H9 (cell line): Measurements from ENCODE around the gene TMEM163. TPM values are rescaled to one million over a fixed set of nuclear protein-coding genes. Genes with fewer than 3 reads are reported as not detected.
"Not testable (repeated sequence)": the region's sequence is repeated elsewhere in the genome, so short reads cannot be mapped to it uniquely, and the experiment has no call there.

Experiments
- DNase-seq: peaks from one replicate; pipeline ENCODE4 v3.0.0-alpha.2; 2017
- H2AFZ ChIP-seq: one replicate; pipeline ENCODE4 v1.6.1; 2013; ENCODE audit warnings: mild to moderate bottlenecking, low read length, control low read depth, moderate library complexity
- H2AK5ac ChIP-seq: 2 replicates; pipeline ENCODE4 v1.6.1; 2013; ENCODE audit warnings: low read length, control low read depth, mixed read lengths; ENCODE audit not compliant: insufficient read length
- H2BK120ac ChIP-seq: one replicate; pipeline ENCODE4 v1.6.1; 2013; ENCODE audit warnings: low read depth, mild to moderate bottlenecking, low read length, control low read depth, inconsistent platforms; ENCODE audit not compliant: poor library complexity, severe bottlenecking
- H2BK12ac ChIP-seq: 2 replicates; pipeline ENCODE4 v1.6.1; 2013; ENCODE audit warnings: low read length, control low read depth, mixed read lengths, low read depth; ENCODE audit not compliant: insufficient read length
- H2BK15ac ChIP-seq: 2 replicates; pipeline ENCODE4 v1.6.1; 2013; ENCODE audit warnings: low read depth, low read length, control low read depth
- H2BK20ac ChIP-seq: one replicate; pipeline ENCODE4 v1.6.1; 2013; ENCODE audit warnings: low read depth, mild to moderate bottlenecking, low read length, control low read depth, inconsistent platforms; ENCODE audit not compliant: poor library complexity, severe bottlenecking
- H2BK5ac ChIP-seq: 2 replicates; pipeline ENCODE4 v1.6.1; 2013; ENCODE audit warnings: low read length, control low read depth, mixed read lengths; ENCODE audit not compliant: insufficient read length
- H3K14ac ChIP-seq: 2 replicates; pipeline ENCODE4 v1.6.1; 2013; ENCODE audit warnings: low read length, control low read depth; ENCODE audit not compliant: insufficient read depth
- H3K18ac ChIP-seq: 2 replicates; pipeline ENCODE4 v1.6.1; 2013; ENCODE audit warnings: low read depth, mild to moderate bottlenecking, mixed read lengths, low read length, control low read depth; ENCODE audit not compliant: insufficient read length
- H3K23ac ChIP-seq: 2 replicates; pipeline ENCODE4 v1.6.1; 2013; ENCODE audit warnings: low read length, control low read depth, mixed read lengths, low read depth; ENCODE audit not compliant: insufficient read length
- H3K23me2 ChIP-seq: 2 replicates; pipeline ENCODE4 v1.6.1; 2013; ENCODE audit warnings: low read depth, mild to moderate bottlenecking, mixed read lengths, low read length, control low read depth; ENCODE audit not compliant: insufficient read length, poor library complexity, severe bottlenecking
- H3K27ac ChIP-seq: 2 replicates; pipeline ENCODE4 v1.5.1; 2013; ENCODE audit warnings: low read length, control low read depth, mixed read lengths, low read depth; ENCODE audit not compliant: insufficient read length
- H3K27me3 ChIP-seq: 2 replicates; pipeline ENCODE4 v1.6.1; 2013; ENCODE audit warnings: low read length, control low read depth, inconsistent platforms; ENCODE audit not compliant: insufficient read depth
- H3K4ac ChIP-seq: 2 replicates; pipeline ENCODE4 v1.6.1; 2013; ENCODE audit warnings: low read depth, mild to moderate bottlenecking, control low read depth, inconsistent platforms, low read length, moderate library complexity
- H3K4me1 ChIP-seq: 2 replicates; pipeline ENCODE4 v1.6.1; 2013; ENCODE audit warnings: low read length, control low read depth, inconsistent platforms; ENCODE audit not compliant: insufficient read depth
- H3K4me2 ChIP-seq: 2 replicates; pipeline ENCODE4 v1.6.1; 2013; ENCODE audit warnings: low read length, control low read depth, mixed read lengths; ENCODE audit not compliant: insufficient read length, insufficient read depth
- H3K56ac ChIP-seq: 2 replicates; pipeline ENCODE4 v1.6.1; 2013; ENCODE audit warnings: low read depth, mild to moderate bottlenecking, mixed read lengths, low read length, control low read depth; ENCODE audit not compliant: insufficient read length
- H3K79me1 ChIP-seq: 2 replicates; pipeline ENCODE4 v1.6.1; 2013; ENCODE audit warnings: low read depth, mild to moderate bottlenecking, moderate library complexity, low read length, control low read depth, inconsistent platforms; ENCODE audit not compliant: insufficient read depth, poor library complexity, severe bottlenecking
- H3K79me2 ChIP-seq: 2 replicates; pipeline ENCODE4 v1.6.1; 2013; ENCODE audit warnings: low read length, control low read depth, inconsistent platforms; ENCODE audit not compliant: insufficient read depth
- H3K9ac ChIP-seq: 2 replicates; pipeline ENCODE4 v1.6.1; 2013; ENCODE audit warnings: low read length, control low read depth, mixed read lengths; ENCODE audit not compliant: insufficient read length; ENCODE audit errors: extremely low read depth
- H3K9me3 ChIP-seq: one replicate; pipeline ENCODE4 v1.6.1; 2013; ENCODE audit warnings: low read depth, low read length, inconsistent platforms; ENCODE audit not compliant: control insufficient read depth
- H3T11ph ChIP-seq: one replicate; pipeline ENCODE4 v1.6.1; 2013; ENCODE audit warnings: mild to moderate bottlenecking, low read length, control low read depth, inconsistent platforms
- H4K20me1 ChIP-seq: one replicate; pipeline ENCODE4 v1.6.1; 2013; ENCODE audit not compliant: control insufficient read depth, insufficient read length, insufficient read depth
- H4K5ac ChIP-seq: 2 replicates; pipeline ENCODE4 v1.6.1; 2013; ENCODE audit warnings: low read depth, mild to moderate bottlenecking, mixed read lengths, low read length, control low read depth; ENCODE audit not compliant: insufficient read length
- H4K8ac ChIP-seq: replicated peaks from 2 replicates; pipeline ENCODE4 v1.6.1; 2013; ENCODE audit warnings: low read length, control low read depth, mixed read lengths, low read depth; ENCODE audit not compliant: insufficient read length
- H4K91ac ChIP-seq: 2 replicates; pipeline ENCODE4 v1.6.1; 2013; ENCODE audit warnings: low read depth, mild to moderate bottlenecking, moderate library complexity, mixed read lengths, low read length, control low read depth; ENCODE audit not compliant: insufficient read length
- H3K27ac Mint-ChIP-seq, 3 experiments: 2 replicates in 2 of 3; 3 replicates in 1 of 3; pipeline ENCODE4 v1.8.0; 2020 to 2021; ENCODE audit warnings: mixed read lengths in 3 of 3, mild to moderate bottlenecking in 1 of 3, moderate library complexity in 1 of 3
- H3K27me3 Mint-ChIP-seq: 2 replicates; pipeline ENCODE4 v1.8.0; 2021; ENCODE audit warnings: low read depth, mild to moderate bottlenecking, moderate library complexity, mixed read lengths
- H3K36me3 Mint-ChIP-seq, 3 experiments: 2 replicates in 2 of 3; 3 replicates in 1 of 3; pipeline ENCODE4 v1.8.0; 2020 to 2021; ENCODE audit warnings: low read depth in 3 of 3, mixed read lengths in 3 of 3; ENCODE audit not compliant: insufficient read depth in 1 of 3
- H3K4me1 Mint-ChIP-seq, 2 experiments: 2 replicates each; pipeline ENCODE4 v1.8.0; 2020; ENCODE audit warnings: mixed read lengths in 2 of 2
- H3K4me3 Mint-ChIP-seq, 2 experiments: 2 replicates in 1 of 2; 3 replicates in 1 of 2; pipeline ENCODE4 v1.8.0; 2020 to 2021; ENCODE audit warnings: mild to moderate bottlenecking in 2 of 2, mixed read lengths in 2 of 2, moderate library complexity in 1 of 2
- H3K9me3 Mint-ChIP-seq, 2 experiments: 2 replicates in 1 of 2; 3 replicates in 1 of 2; pipeline ENCODE4 v1.8.0; 2020; ENCODE audit warnings: mild to moderate bottlenecking in 2 of 2, mixed read lengths in 2 of 2, moderate library complexity in 1 of 2
- CTCF ChIP-seq: fragments of 200-600 bp; sonication (generic); conservative IDR thresholded peaks from 3 replicates; pipeline ENCODE4 v1.8.0; 2021; ENCODE audit warnings: antibody characterized with exemption, mild to moderate bottlenecking
- WGBS: extraction: QIAGEN DNeasy Blood & Tissue Kit; methylation state at CpG from one replicate; pipeline ENCODE4 v1.1.7; 2013; ENCODE audit warnings: missing lambda C conversion rate, low lambda C conversion rate, mixed read lengths; ENCODE audit not compliant: insufficient read length; ENCODE audit errors: extremely low coverage; 5-methylcytosine and 5-hydroxymethylcytosine counted together
- total RNA-seq: library from RNA; stranded (reverse); gene quantifications from 2 replicates; pipeline ENCODE4 v1.2.1, GENCODE V29; 2021

The TMEM163 gene
- total RNA-seq, 1 experiment from 2014 or later: 0.39 TPM

GRCh38 chr2:134567666-134568065 lies 151.1 kb downstream of the TMEM163 start:
- no peak overlapping the region for H3K27ac ChIP-seq
- H3K27me3 ChIP-seq: no peaks in the 10 kb centered on the region
- H2BK12ac ChIP-seq: no peak overlapping the region
- no peak overlapping the region for H3K18ac ChIP-seq
- H3K4ac ChIP-seq: no peak overlapping the region
- no peak overlapping the region for H2BK15ac ChIP-seq
- H2AK5ac ChIP-seq: no peak overlapping the region
- no peaks in the 10 kb centered on the region for H3K79me1 ChIP-seq
- H3K4me1 ChIP-seq: no peaks in the 10 kb centered on the region
- H4K91ac ChIP-seq: no peak overlapping the region
- H3K14ac ChIP-seq: no peak overlapping the region
- Mint-ChIP-seq H3K36me3 (no peaks in the 10 kb centered on the region), H3K27ac (no peak overlapping the region), H3K27me3 (peaks cover 5% of the 10 kb centered on the region; the same call in 1 of the 2 replicates), H3K4me3 (no peak overlapping the region), H3K9me3 (no peaks in the 10 kb centered on the region), H3K4me1 (no peaks in the 10 kb centered on the region)
- no CpG with 5 or more reads among the region's 1 CpG for WGBS
- no peak overlapping the region for H2AFZ ChIP-seq
- H2BK120ac ChIP-seq: no peak overlapping the region
- H3K79me2 ChIP-seq: no peaks in the 10 kb centered on the region
- no peaks in the 10 kb centered on the region for H3K9me3 ChIP-seq
- H2BK5ac ChIP-seq: no peak overlapping the region
- no peak overlapping the region for H3K9ac ChIP-seq
- no peak for TF ChIP-seq CTCF
- H2BK20ac ChIP-seq: no peak overlapping the region
- H3T11ph ChIP-seq: no peak overlapping the region
- no peaks in the 10 kb centered on the region for H4K20me1 ChIP-seq
- no peak for DNase-seq
- H3K23me2 ChIP-seq: no peaks in the 10 kb centered on the region
- no peak overlapping the region for H4K5ac ChIP-seq
- H3K4me2 ChIP-seq: no peak overlapping the region
- no peak overlapping the region for H3K56ac ChIP-seq
- no peak overlapping the region for H3K23ac ChIP-seq
- no peak overlapping the region for H4K8ac ChIP-seq

DNA sequence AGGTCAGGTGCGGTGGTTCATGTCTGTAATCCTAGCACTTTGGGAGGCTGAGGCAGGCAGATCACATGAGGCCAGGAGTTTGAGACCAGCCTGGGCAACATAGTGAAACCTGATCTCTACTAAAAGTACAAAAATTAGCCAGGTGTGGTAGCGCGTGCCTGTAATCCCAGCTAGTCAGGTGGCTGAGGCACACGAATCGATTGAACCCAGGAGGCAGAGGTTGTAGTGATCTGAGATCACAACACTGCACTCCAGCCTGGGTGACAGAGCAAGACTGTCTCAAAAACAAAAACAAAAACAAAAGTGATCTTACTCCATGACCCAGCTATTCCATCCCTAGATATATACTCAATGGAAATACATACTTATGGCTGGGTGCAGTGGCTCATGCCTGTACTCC lies 153.8 kb downstream of the TMEM163 start:
- H3K36me3 Mint-ChIP-seq, H3K23me2 ChIP-seq, H3K4ac ChIP-seq, H2BK15ac ChIP-seq, H3K4me3 Mint-ChIP-seq, H2BK5ac ChIP-seq, H3K27me3 ChIP-seq, H3K9me3 Mint-ChIP-seq, H4K20me1 ChIP-seq, H3K4me2 ChIP-seq, H3K27ac ChIP-seq, H4K91ac ChIP-seq, H3K4me1 Mint-ChIP-seq, H3K9me3 ChIP-seq, H3K18ac ChIP-seq, H3K23ac ChIP-seq, H2AFZ ChIP-seq, H4K5ac ChIP-seq, H3K4me1 ChIP-seq, H3K79me2 ChIP-seq, H2BK12ac ChIP-seq, H3K9ac ChIP-seq, H3K27ac Mint-ChIP-seq, H3T11ph ChIP-seq, H3K27me3 Mint-ChIP-seq, H3K14ac ChIP-seq, H3K79me1 ChIP-seq, H2AK5ac ChIP-seq, H3K56ac ChIP-seq, H4K8ac ChIP-seq, DNase-seq, H2BK20ac ChIP-seq, H2BK120ac ChIP-seq: not testable (repeated sequence)
- no CpG with 5 or more reads among the region's 5 CpGs for WGBS
